ENCODE measurements around the gene ZNF431. TPM values are rescaled to one million over a fixed set of nuclear protein-coding genes. Genes with fewer than 3 reads are reported as not detected.

ZNF431 gene
- total and polyA plus RNA-seq, 2 experiments from 2014 or later, result 18.0 to 47.5 TPM

- no peak overlapping the region for H3K27ac Mint-ChIP-seq
- Histone ChIP-seq H2AFZ (no peak overlapping the region), H3K36me3 (ENCODE audit: insufficient read depth) (no peaks in the 10 kb centered on the region; the same call in 1 of the 2 replicates), H3K4me3 (no peak overlapping the region), H3K9me2 (ENCODE audit: insufficient read depth) (no peaks in the 10 kb centered on the region), H3K4me2 (no peak overlapping the region), H3K27me3 (ENCODE audit: insufficient read depth) (no peaks in the 10 kb centered on the region), H3F3A (replicated peaks; ENCODE audit: low read depth) (no peaks in the 10 kb centered on the region), H3K79me2 (replicated peaks; ENCODE audit: insufficient read depth) (peaks cover 10% of the 10 kb centered on the region), H4K20me1 (replicated peaks; ENCODE audit: insufficient read depth) (no peaks in the 10 kb centered on the region), H3K27ac (ENCODE audit: low read depth) (no peak overlapping the region), H3K4me1 (ENCODE audit: insufficient read depth) (no peaks in the 10 kb centered on the region)
- ATAC-seq (no peak), DNase-seq (ENCODE audit: low spot score) (no peak)
- TF ChIP-seq JUNB (IDR thresholded peaks at IDR 0.05; ENCODE audit: unreplicated experiment) (no peak), ZNF114 (CRISPR knock-in tag; IDR thresholded peaks at IDR 0.05) (no peak), EZH2phosphoT487 (IDR thresholded peaks at IDR 0.05; ENCODE audit: unreplicated experiment) (no peak), NANOG (IDR thresholded peaks at IDR 0.05; ENCODE audit: borderline replicate concordance) (no peak), POLR2AphosphoS5 (IDR thresholded peaks at IDR 0.05; ENCODE audit: low read depth) (no peak), ZNF462 (CRISPR knock-in tag; IDR thresholded peaks at IDR 0.05) (no peak), REST (IDR thresholded peaks at IDR 0.05; ENCODE audit: unreplicated experiment) (no peak)
- peaks cover 7% of the 10 kb centered on the region for H3K9me3 Mint-ChIP-seq
- no peaks in the 10 kb centered on the region for H3K4me1 Mint-ChIP-seq
- no peak overlapping the region for H3K4me3 Mint-ChIP-seq
- H3K27me3 Mint-ChIP-seq (ENCODE audit: insufficient read depth, low read depth, poor library complexity), result peaks cover 8% of the 10 kb centered on the region
- peaks cover 60% of the 10 kb centered on the region for H3K36me3 Mint-ChIP-seq (ENCODE audit: low read depth)
Observed at GRCh38 chr19:21115430-21115829, 26.4 kb upstream of the ZNF431 start.
